Measurements from ENCODE around the gene CASD1.

GRCh38 chr7:94491410-94491809 lies 18.2 kb upstream of the CASD1 start:
- TF ChIP-seq EZH2 (IDR thresholded peaks at IDR 0.05) (no peak), POLR2AphosphoS5 (IDR thresholded peaks at IDR 0.05; ENCODE audit: borderline replicate concordance, low read depth, low read length) (no peak)
